Neural progenitor cell (in vitro differentiated cells): ENCODE measurements around the gene TAF4B.

Source experiments
- CTCF ChIP-seq: fragments of 200-600 bp; sonication (generic); IDR thresholded peaks from 2 replicates; pipeline ENCODE4 v1.5.1; 2017; ENCODE audit warnings: antibody characterized with exemption, mild to moderate bottlenecking
- EZH2 ChIP-seq: fragments of 200-600 bp; sonication (generic); IDR thresholded peaks from 2 replicates; pipeline ENCODE4 v1.6.1; 2017; ENCODE audit warnings: antibody characterized with exemption, mild to moderate bottlenecking, moderate library complexity
- EZH2phosphoT487 ChIP-seq: fragments of 200-600 bp; sonication (generic); IDR thresholded peaks from 2 replicates; pipeline ENCODE4 v1.6.1; 2017; ENCODE audit warnings: antibody characterized with exemption

GRCh38 chr18:26419746-26420145 is 193.5 kb downstream of the TAF4B start:
- TF ChIP-seq CTCF (no peak), EZH2 (no peak), EZH2phosphoT487 (no peak)
